HL-60 (cell line): ENCODE results near the gene CACNA1C.

Experiments used
- DNase-seq, 2 experiments: peaks; one replicate each; pipeline ENCODE4 v3.0.0-alpha.2; 2010 to 2020; ENCODE audit warnings: low read depth in 1 of 2, low spot score in 1 of 2
- H3K27ac ChIP-seq: fragments of 250-450 bp; sonication (Bioruptor Pico); replicated peaks from 2 replicates; pipeline ENCODE4 v1.5.1; 2020; ENCODE audit warnings: mild to moderate bottlenecking, moderate library complexity
- H3K27me3 ChIP-seq: fragments of 250-450 bp; sonication (Bioruptor Pico); 2 replicates; pipeline ENCODE4 v1.5.1; 2021; ENCODE audit warnings: mild to moderate bottlenecking, moderate library complexity; ENCODE audit not compliant: insufficient read depth, poor library complexity, severe bottlenecking
- H3K4me3 ChIP-seq: replicated peaks from 2 replicates; pipeline ENCODE4 v1.5.1; 2011; ENCODE audit warnings: mild to moderate bottlenecking, control low read depth, low read length; ENCODE audit not compliant: insufficient read depth
- GABPA ChIP-seq: IDR thresholded peaks from 2 replicates; pipeline ENCODE4 v1.6.1; 2012; ENCODE audit warnings: low read depth
- POLR2AphosphoS5 ChIP-seq: IDR thresholded peaks from 2 replicates; pipeline ENCODE4 v1.6.1; 2012; ENCODE audit warnings: low read depth
- SPI1 ChIP-seq: IDR thresholded peaks from 2 replicates; pipeline ENCODE4 v1.6.1; 2012; ENCODE audit warnings: low read depth, mild to moderate bottlenecking, borderline replicate concordance
- TF ChIP-seq, protein P1 (sequence below): IDR thresholded peaks from one replicate; pipeline ENCODE4 v1.5.1; 2011; ENCODE audit warnings: low read length, control low read depth, inconsistent platforms; ENCODE audit not compliant: insufficient read depth
- TF ChIP-seq, protein P2 (sequence below): IDR thresholded peaks from 2 replicates; pipeline ENCODE4 v1.6.1; 2012; ENCODE audit warnings: low read depth; ENCODE audit not compliant: insufficient replicate concordance

The CACNA1C gene

DNA sequence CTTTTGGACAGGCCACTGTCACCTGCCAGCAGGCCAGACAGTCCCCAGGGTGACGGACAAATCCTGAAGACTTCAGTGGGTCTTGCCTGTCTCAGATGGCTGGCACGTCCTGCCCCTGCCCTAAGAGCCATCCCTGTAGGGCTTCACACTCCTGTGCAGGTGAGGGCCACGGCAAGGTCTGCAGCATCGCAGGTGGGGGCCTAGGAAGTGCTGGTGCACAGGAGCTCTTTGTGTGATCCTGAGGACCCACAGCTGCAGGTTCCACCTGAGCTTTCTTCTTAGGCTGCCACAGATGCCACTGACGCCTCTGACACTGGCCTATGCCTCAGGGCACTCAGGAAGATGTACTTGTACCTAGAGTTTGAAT is 633.5 kb downstream of the CACNA1C start:
- Histone ChIP-seq H3K4me3 (no peak overlapping the region), H3K27ac (no peak overlapping the region), H3K27me3 (no peaks in the 10 kb centered on the region)
- TF ChIP-seq GABPA (no peak), POLR2AphosphoS5 (no peak), SPI1 (no peak)
- TF ChIP-seq, protein P1, sequence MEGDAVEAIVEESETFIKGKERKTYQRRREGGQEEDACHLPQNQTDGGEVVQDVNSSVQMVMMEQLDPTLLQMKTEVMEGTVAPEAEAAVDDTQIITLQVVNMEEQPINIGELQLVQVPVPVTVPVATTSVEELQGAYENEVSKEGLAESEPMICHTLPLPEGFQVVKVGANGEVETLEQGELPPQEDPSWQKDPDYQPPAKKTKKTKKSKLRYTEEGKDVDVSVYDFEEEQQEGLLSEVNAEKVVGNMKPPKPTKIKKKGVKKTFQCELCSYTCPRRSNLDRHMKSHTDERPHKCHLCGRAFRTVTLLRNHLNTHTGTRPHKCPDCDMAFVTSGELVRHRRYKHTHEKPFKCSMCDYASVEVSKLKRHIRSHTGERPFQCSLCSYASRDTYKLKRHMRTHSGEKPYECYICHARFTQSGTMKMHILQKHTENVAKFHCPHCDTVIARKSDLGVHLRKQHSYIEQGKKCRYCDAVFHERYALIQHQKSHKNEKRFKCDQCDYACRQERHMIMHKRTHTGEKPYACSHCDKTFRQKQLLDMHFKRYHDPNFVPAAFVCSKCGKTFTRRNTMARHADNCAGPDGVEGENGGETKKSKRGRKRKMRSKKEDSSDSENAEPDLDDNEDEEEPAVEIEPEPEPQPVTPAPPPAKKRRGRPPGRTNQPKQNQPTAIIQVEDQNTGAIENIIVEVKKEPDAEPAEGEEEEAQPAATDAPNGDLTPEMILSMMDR, result no peak
- TF ChIP-seq, protein P2, sequence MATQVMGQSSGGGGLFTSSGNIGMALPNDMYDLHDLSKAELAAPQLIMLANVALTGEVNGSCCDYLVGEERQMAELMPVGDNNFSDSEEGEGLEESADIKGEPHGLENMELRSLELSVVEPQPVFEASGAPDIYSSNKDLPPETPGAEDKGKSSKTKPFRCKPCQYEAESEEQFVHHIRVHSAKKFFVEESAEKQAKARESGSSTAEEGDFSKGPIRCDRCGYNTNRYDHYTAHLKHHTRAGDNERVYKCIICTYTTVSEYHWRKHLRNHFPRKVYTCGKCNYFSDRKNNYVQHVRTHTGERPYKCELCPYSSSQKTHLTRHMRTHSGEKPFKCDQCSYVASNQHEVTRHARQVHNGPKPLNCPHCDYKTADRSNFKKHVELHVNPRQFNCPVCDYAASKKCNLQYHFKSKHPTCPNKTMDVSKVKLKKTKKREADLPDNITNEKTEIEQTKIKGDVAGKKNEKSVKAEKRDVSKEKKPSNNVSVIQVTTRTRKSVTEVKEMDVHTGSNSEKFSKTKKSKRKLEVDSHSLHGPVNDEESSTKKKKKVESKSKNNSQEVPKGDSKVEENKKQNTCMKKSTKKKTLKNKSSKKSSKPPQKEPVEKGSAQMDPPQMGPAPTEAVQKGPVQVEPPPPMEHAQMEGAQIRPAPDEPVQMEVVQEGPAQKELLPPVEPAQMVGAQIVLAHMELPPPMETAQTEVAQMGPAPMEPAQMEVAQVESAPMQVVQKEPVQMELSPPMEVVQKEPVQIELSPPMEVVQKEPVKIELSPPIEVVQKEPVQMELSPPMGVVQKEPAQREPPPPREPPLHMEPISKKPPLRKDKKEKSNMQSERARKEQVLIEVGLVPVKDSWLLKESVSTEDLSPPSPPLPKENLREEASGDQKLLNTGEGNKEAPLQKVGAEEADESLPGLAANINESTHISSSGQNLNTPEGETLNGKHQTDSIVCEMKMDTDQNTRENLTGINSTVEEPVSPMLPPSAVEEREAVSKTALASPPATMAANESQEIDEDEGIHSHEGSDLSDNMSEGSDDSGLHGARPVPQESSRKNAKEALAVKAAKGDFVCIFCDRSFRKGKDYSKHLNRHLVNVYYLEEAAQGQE, result no peak
- DNase-seq, result no peak

DNA sequence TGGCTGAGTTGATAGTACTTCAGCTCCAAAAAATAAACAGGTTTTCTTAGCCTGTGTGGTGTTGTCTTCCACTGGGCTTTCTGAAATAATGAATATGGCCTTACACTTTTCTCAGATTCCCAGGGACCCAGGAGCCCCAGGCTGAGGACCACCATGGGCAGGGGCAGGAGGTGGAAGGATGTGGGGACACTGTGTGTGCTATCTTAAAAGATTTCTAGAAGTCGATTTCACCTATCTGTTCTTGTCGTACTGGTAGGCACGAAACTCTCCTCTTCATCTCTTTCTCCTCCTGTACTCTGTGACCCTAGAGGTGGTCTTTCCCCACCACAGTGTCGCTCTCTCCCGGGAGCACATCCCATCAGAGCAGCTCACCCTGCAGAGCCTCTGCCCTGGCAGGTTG is 634.3 kb downstream of the CACNA1C start:
- Histone ChIP-seq H3K4me3 (no peak overlapping the region), H3K27ac (no peak overlapping the region), H3K27me3 (no peaks in the 10 kb centered on the region)
- no peak for DNase-seq
- TF ChIP-seq, protein P1, result no peak
- TF ChIP-seq GABPA, result no peak
- TF ChIP-seq, protein P2, result no peak
- no peak for TF ChIP-seq POLR2AphosphoS5
- no peak for TF ChIP-seq SPI1

- Histone ChIP-seq H3K4me3 (no peak overlapping the region), H3K27me3 (no peaks in the 10 kb centered on the region), H3K27ac (no peak overlapping the region)
These were observed 634.9 kb downstream of the CACNA1C start for GRCh38 chr12:2687726-2688125.

More at GRCh38 chr12:2687726-2688125, 634.9 kb downstream of the CACNA1C start:
- DNase-seq, result no peak
- TF ChIP-seq, protein P2, result no peak
- TF ChIP-seq, protein P1, result no peak
- TF ChIP-seq SPI1, result no peak
- no peak for TF ChIP-seq GABPA
- no peak for TF ChIP-seq POLR2AphosphoS5
